ENCODE data around the gene GALNT10. TPM values are rescaled to one million over a fixed set of nuclear protein-coding genes. Genes with fewer than 3 reads are reported as not detected.

GALNT10 gene
- polyA plus RNA-seq, 3 donors, result 6.2 to 14.5 (median 8.1) TPM

DNA sequence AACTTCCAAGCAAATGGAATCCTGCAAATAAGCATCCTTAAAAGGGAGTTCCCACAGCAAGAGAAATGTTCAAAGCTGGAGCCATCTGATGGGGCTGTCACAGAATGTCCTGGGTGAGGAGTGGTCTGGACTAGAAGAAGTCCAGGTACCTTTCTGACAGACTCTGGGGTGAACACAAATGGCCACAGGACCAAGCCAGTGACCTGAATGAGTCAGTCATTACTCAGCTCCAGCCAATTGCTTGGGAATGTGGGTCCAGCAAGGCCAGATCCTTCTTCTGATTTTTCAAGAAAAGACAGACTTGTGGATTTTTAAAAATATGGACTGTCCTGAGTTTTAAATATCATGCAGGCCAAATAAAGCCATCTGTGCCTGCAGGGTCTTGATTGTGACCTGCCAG is 30.1 kb downstream of the GALNT10 start:
- no peak overlapping the region for H3K27ac ChIP-seq (ENCODE audit: low read depth, low read length)

DNA sequence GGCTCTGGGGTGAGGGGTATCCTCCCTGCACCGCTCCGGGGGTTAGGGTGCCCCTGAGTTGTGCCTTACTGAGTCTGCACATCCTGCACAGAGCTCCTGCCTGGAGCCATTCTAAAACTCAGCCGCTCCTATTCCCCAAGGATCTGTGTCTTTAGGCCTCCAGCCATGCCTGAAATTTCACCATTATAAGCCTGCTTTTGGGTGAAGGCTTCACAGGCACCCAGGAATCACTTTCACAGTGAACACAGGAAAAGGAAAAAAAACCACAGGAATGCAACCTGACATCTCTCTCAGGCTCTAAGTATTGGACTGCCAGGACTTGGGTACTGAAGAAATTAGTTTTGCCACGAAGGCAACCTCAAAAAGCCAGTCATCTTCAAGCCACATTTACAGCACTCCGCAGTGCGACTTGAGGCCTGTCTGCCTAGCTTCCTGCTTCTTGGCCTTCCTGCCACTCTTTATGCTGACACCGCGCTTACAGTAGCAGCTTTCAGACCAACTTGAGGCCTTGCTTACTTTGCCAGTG is 30.9 kb downstream of the GALNT10 start:
- 46 to 75% (median 48%) methylated on average over 8 of the region's 8 CpGs for WGBS, 3 donors
- no peak overlapping the region for H3K27ac ChIP-seq (ENCODE audit: low read depth, low read length)

DNA sequence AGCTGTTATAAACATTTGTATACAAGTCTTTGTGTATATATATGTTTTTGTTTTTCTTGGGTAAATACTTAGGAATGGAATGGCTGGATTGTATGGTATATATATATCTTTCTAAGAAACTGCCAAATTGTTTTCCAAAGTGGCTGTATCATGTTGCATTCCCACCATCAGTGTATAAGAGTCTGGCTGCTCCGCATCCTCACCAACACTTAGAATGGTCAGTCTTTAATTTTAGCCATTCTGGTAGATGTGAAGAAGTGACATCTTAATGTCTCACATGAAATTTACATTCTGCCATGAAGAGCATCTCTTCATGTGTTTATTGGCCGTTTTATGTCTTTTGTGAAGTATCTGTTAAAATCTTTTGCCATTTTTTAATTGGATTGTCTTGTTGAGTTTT is 31.9 kb downstream of the GALNT10 start:
- WGBS, 3 donors, result 91 to 98% (median 97%) methylated on average over 2 of the region's 2 CpGs
- no peak overlapping the region for H3K27ac ChIP-seq (ENCODE audit: low read depth, low read length)

DNA sequence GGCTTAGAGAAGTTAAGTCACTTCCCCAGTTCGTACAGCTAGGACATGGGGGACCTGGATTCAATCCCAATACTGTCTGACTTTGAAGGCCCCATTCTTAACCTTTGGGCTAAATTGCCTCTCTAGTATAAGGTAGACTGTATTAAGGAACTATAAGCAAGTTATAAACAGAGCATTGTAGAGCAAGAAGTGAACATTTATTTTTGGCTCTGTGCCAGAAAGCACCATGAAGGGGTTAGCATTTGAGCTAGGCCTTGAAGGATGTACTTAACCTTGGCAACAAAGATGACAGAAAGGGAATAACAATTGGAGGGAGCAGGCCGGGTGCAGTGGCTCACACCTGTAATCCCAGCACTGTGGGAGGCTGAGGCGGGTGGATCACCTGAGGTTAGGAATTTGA is 32.8 kb downstream of the GALNT10 start:
- WGBS, 3 donors, result 79 to 88% (median 80%) methylated on average over 3 of the region's 3 CpGs

DNA sequence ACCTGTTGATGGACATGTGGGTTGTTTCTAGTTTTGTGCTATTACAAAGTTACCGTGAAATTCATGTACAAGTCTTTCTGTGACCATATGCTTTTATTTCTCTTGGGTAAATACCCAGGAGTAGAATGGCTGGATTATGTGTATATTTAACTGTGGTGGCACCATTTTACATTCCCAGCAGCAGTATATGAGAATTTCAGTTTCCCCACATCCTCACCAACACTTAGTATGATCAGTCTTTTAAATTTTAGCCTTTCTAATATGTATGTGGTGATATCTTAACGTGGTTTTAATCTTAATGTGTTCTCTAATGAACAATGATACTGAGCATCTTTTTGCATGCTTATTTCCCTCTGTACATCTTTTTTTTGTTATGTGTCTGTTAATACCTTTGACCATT is 36.6 kb downstream of the GALNT10 start:
- WGBS, 3 donors, result 72 to 97% (median 80%) methylated on average over 2 of the region's 2 CpGs
- H3K27ac ChIP-seq (ENCODE audit: low read depth, low read length), result no peak overlapping the region

More for the DNA sequence above, 32.8 kb downstream of the GALNT10 start:
- no peak overlapping the region for H3K27ac ChIP-seq (ENCODE audit: low read depth, low read length)

DNA sequence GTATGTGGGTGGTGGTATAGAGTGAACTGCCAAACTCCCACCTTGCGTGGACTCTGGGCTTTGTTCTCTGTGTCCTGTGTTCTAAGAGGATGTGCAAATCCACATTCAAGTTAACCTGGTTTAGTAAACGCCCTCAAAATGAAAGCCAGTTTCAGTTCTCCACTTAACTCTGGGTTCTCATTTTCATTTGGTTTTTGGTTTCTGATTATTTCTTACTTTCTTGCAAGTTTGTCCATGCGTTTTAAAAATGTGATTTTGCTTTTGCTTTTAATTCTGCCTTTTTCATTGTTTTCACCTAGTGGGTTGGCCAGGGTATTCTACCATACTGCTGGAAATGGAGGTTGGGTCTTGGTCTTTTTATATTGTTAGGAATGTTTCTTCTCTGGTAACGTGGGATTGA is 38.2 kb downstream of the GALNT10 start:
- 86 to 91% (median 90%) methylated on average over 4 of the region's 4 CpGs for WGBS, 3 donors
- no peak overlapping the region for H3K27ac ChIP-seq (ENCODE audit: low read depth, low read length)

DNA sequence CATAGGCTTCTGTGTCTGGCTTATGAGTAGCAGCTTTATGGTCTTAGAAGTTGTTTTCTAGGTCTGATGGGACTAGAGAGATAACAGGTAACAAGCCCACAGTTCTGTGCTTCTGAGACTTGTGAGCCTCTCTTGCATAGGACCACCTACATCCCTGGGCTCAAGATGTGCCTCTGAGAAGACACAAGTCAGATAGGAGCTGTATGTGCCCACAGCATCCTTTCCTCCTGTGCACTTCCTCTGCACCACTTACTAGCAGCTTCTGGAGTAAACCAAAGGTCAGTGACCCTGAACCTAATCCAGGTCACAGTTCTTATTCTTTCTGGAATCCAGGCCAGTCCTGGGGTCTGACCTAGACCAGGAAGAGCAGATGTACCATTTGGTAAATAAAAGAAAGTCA is 40.0 kb downstream of the GALNT10 start:
- no peak overlapping the region for H3K27ac ChIP-seq (ENCODE audit: low read depth, low read length)

DNA sequence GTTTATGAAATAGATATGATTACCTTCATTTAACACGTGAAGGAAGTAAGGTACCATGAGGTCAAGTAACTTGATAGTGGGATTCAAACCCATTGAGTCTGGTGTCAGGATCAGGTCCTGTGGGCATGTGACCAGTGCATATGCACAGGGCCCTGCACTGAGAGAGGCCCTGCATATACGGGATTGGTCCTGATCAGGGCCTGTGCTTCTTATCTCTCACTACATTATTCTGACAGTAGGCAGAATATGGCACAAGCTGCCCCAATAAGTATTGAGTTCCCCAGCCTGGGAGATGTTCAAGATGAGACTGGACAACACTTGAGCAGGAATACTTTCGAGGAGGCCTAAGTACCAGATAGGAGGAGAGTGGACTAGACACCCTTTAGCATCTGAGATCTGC is 44.0 kb downstream of the GALNT10 start:
- H3K27ac ChIP-seq (ENCODE audit: low read depth, low read length), result no peak overlapping the region
- 89 to 91% (median 91%) methylated on average over 3 of the region's 3 CpGs for WGBS, 3 donors

DNA sequence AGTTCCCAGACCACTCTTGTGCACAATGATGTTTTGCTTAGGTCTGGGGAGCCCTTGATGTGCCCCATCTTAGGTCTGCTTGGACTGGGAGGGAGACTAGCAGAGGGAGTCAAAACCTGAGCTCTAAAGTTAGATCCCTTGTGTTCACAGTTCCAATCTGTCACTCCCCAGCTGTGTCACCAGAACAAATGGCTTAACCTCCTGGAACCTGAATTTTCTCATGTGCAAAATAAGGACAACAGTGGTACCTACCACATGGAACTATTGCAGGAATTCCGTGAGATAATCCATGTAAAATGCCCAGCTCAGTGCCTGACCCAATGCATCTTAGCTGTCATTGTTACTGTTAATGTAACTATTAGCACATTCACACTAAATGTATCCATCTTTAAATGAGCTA is 45.5 kb downstream of the GALNT10 start:
- H3K27ac ChIP-seq (ENCODE audit: low read depth, low read length), result no peak overlapping the region
- 83 to 95% (median 93%) methylated on average over 1 of the region's 1 CpG for WGBS, 3 donors

DNA sequence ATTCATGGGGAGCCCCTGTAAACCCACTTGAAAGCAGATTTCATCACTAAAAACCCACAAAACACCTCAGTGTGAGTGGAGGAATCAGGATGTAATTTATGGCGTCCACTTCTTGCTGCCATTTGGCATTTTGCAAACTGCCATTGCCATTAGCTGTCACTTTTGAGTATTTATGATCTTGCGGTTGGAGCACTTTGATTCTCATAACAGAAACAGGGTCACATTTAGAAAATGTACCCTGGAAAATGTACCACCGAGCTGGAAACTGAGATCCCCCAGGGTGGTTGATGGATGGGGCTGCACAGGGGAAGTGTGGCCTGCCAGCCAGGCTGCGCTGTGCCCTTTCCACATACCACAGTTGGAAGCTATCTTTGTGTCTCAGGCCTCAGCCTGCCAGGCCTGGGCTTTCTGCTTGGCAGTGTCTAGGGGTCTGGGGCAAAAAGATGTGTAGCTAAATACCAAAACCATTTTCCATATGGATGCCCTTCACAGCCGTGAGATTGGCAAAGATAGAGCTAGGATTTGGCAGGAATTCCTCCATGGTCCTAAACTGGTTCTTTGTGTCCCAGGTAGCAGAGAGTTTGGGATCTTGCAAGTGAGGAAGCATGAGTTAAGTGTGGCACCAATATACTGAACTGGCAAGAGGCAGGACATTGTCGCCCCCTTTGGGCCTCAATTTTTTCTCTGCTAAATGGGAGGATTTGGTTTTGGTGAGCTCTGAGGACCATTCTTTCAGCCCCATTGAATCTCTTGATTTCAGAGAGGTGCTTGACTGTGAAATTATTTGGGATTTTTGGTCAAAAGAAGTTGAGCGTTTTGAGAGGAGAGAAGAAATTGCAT is 46.2 kb downstream of the GALNT10 start:
- WGBS, 3 donors, result 74 to 89% (median 88%) methylated on average over 7 of the region's 7 CpGs
- no peak overlapping the region for H3K27ac ChIP-seq (ENCODE audit: low read depth, low read length)

DNA sequence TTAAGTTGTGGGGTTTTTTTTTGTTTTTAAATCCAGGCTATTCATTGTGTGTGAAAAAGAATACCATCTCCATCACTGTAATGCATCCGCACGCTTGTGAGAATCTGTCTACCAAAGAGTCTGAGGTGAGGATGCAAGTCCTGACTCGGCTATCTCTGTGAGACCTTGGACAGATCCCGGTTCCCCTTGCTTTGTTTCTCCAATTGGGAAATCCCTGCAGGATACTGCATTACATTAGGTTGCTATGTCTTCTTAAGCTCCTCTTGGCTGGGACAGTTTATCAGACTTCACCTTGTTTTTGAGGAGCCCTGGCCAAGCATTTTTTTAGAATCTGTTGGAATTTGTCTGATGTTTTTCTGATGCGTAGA is 46.8 kb downstream of the GALNT10 start:
- H3K27ac ChIP-seq (ENCODE audit: low read depth, low read length), result no peak overlapping the region
- WGBS, 3 donors, result 95 to 98% (median 96%) methylated on average over 5 of the region's 5 CpGs

DNA sequence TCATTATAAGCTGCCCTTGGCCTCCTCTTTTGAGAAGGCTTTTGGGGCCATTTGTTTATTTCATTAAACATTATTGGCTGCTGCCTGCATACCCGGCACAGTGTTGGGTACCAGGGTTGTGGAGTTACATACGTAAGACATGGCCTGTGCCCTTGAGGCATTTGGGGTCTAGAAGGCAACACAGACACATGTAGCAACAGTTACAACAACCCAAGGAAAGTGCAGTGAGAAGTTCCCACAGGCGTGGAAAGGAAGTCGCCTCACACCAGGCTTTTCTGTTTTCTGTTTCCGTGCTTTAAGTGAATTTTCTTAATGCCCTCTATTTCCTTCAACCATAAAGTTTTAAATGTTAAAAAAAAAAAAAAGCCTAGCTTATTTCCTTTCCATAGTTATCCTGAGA is 47.4 kb downstream of the GALNT10 start:
- 49 to 87% (median 59%) methylated on average over 5 of the region's 5 CpGs for WGBS, 3 donors
- no peak overlapping the region for H3K27ac ChIP-seq (ENCODE audit: low read depth, low read length)

DNA sequence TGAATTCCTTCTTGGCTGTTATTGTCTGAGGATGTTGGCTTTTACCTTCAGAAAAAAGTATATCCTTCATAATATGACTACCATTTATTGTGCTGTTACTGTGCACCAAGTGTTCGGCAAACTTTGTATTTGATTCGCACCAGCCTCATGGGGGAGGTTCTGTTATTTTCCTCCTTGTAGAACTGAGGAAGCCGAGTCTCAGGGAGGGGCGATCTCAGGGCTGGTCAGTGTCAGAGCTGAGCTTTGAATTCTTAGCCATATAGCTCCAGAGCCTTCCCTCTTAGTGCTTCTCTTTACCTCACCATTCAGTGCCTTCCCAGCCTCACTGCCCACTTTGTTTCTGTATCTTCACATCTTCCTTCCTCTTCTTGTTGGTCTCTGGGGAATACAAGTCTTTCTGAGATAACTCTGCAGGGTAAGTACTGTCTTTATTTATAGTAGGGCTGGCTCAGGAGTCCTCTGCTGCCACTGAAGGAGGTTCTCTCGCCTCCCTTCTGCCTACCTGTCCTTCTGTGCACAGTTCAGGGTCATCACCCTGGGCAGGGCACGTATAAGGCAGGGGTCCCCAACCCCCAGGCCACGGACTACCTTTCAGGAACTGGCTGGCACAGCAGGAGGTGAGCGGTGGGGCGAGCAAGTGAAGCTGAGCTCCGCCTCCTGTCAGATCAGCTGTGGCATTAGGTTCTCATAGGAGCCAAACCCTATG is 48.4 kb downstream of the GALNT10 start:
- no peak overlapping the region for H3K27ac ChIP-seq (ENCODE audit: low read depth, low read length)

DNA sequence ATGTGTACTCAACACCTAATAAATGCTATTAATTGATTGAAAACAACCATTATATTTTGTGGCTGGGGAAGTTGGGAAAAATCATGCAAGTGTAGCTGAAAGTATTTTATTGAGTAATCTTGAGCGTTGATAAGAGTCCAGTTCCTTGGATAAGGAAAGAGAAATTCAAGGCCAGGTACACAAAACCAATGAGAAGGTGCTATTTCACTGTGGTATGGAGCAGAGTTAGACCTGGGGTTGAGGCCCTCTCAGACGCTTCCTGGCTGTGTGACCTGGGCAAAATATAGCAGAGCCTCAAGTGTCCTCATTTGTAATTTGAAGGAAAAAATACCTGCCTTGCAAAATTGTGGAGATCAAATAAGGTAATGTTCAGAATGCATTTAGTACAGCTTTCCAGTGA is 50.1 kb downstream of the GALNT10 start:
- 33 to 83% (median 83%) methylated on average over 2 of the region's 2 CpGs for WGBS, 3 donors
- H3K27ac ChIP-seq (ENCODE audit: low read depth, low read length), result no peak overlapping the region

More for the DNA sequence above, 48.4 kb downstream of the GALNT10 start:
- 63 to 80% (median 64%) methylated on average over 10 of the region's 10 CpGs for WGBS, 3 donors

DNA sequence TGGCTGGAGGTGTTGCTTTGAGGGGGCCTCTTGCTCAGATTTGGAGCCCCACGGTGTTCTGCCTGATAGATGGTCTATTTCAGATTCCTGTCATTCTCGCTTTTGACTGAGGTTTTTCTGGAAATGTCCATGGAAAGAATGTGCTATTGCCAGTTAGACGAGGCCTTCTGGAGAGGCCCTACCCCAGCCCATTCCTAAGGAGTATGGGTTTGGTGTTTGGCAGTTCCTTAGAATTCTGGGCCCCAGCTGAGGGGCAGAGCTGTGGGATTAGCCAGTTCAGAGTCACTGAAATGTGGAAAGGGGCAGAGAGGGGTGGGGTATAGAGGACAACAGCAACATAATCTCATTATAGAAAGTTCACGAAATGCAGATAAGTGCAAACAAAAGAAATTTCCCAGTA is 50.5 kb downstream of the GALNT10 start:
- WGBS, 3 donors, result 65 to 87% (median 83%) methylated on average over 4 of the region's 4 CpGs
- H3K27ac ChIP-seq (ENCODE audit: low read depth, low read length), result no peak overlapping the region

DNA sequence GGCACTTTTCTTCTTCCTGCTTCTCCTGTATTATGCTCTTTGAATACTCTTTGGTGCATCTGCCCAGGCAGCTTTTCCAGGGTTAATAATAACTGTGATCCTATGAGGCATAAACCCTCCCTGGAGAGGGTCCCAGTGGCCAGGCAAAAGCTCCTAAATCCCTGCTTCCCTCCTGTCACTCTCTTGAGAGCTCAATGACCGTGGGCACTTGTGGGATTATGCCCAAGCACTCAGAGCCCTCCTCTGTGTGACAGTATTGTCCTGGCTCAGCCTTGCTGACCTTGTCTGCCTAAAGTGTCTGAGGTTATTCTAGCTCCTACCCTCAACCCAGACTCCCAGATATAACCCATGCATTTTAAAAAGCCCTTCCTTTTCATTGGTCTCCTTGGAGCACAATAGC is 51.9 kb downstream of the GALNT10 start:
- 79 to 91% (median 82%) methylated on average over 1 of the region's 1 CpG for WGBS, 3 donors
- no peak overlapping the region for H3K27ac ChIP-seq (ENCODE audit: low read depth, low read length)

DNA sequence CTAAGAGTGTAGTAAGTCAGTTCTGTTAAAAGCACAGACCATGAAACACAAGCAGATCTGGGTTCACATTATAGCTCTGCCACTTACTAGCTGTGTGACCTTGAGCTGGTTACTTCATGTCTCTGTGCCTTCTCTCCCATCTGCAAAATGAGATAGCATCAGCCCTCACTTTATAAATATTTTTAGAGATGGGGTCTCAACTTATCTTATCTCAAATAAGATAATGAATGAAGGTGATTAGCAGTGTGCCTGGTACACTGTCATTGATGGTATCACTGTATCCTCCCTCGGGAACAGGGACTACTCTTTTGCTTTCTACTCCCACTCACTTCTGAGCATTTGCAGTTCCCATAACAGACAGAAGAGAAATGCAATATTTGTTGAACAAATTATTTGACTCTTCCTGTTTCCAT is 52.4 kb downstream of the GALNT10 start:
- 0 to 62% (median 32%) methylated on average over 1 of the region's 1 CpG for WGBS, 3 donors
- H3K27ac ChIP-seq (ENCODE audit: low read depth, low read length), result no peak overlapping the region

DNA sequence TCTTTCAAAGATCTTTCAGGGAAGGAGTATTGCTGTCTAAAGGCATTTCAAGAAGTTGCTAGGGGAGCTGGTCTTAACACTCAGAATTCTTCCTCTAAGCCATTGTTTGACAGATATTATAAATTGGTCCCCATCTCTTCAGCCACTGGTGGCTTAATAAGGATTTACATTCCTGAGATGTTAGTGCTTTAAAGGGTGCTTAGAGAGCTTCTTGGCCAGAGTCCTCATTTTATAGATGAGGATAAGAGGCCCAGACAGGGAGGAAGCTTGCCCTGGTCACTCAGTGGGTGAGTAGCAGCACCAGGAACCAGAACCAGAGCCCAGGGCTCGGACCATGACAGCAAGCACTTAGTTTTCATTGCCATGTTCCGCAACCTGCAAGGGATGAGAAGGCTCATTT is 53.2 kb downstream of the GALNT10 start:
- H3K27ac ChIP-seq (ENCODE audit: low read depth, low read length), result no peak overlapping the region
- 94 to 98% (median 98%) methylated on average over 2 of the region's 2 CpGs for WGBS, 3 donors

DNA sequence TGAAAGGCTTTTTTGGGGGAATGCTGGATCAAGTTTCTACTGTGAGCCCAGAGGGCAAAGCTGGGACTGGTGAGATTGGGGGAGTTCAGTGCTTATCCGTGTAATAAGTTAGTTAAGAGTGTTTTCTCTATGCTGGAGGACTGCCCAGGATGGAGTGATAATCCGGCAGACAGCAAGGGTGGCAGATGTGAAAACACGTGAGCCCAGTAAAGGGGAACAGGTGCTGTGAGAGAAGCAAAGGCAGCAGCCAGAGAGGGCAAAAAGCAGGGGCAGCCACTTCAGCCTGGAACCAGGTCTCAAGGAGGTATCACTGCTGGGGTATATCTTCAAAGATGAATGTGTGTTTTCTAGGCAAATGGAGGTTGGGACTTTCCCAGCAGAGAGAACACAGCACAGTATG is 53.9 kb downstream of the GALNT10 start:
- WGBS, 3 donors, result 63 to 87% (median 86%) methylated on average over 3 of the region's 3 CpGs
- H3K27ac ChIP-seq (ENCODE audit: low read depth, low read length), result no peak overlapping the region

DNA sequence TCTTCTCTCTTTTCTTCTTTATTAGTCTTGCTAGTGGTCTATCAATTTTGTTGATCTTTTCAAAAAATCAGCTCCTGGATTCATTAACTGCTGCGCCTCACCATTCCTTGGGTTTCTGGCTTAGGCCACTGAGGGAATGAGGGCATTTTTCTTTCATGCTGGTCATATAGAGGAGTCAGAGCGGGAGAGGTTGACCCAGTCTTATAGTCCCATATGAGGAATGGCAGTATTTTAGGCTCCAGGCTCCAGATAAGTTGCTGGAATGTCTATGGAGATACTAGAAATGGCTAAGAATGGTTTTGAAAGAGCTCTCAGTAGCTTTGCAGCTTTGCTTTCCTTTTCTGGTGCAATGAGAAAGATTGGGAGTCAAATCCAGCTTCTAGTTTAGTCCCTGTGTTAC is 58.2 kb downstream of the GALNT10 start:
- 96 to 100% (median 98%) methylated on average over 2 of the region's 2 CpGs for WGBS, 3 donors
- no peak overlapping the region for H3K27ac ChIP-seq (ENCODE audit: low read depth, low read length)
